ENCODE data around the gene IFT81. TPM values are rescaled to one million over a fixed set of nuclear protein-coding genes. Genes with fewer than 3 reads are reported as not detected.
A peak's percentile ranks its signal among the peaks of the same experiment; 100 is the strongest.

The IFT81 gene
- total and polyA plus RNA-seq, 8 donors: 2.0 to 50.2 (median 6.9) TPM

DNA sequence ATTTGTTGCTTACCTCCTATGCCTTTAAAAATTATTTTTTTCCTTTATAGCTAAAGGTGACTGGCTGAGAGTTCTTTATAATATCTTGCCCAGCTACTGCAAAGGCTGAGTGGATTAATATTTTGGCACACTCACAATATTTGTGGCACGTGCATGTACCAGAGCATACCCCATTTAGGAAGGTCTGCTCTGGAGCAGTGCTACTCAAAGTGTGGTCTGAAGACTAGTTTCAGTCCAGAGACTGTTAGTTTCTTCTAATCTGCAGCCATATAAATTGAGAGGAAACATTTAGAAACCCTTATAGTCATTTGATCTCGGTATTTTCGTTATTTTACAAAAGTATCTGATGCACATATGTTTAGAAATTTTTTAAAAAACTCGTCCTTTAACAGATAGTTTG is 51.0 kb downstream of the IFT81 start:
- no peaks in the 10 kb centered on the region for H3K27me3 ChIP-seq
- intact Hi-C loops (cut with DNase I; ENCODE audit: low total_unique reads): no loop called here
- H3K9me3 ChIP-seq: no peaks in the 10 kb centered on the region
- 82 to 88% (median 87%) methylated on average over 4 of the region's 4 CpGs for WGBS, 5 donors
- no peaks in the 10 kb centered on the region for H3K4me1 ChIP-seq
- no peak overlapping the region for H3K27ac ChIP-seq
- no peaks in the 10 kb centered on the region for H3K36me3 ChIP-seq
- no peak overlapping the region for H3K4me3 ChIP-seq
- TF ChIP-seq EP300 (IDR thresholded peaks at IDR 0.05): no peak
- TF ChIP-seq, protein P1, sequence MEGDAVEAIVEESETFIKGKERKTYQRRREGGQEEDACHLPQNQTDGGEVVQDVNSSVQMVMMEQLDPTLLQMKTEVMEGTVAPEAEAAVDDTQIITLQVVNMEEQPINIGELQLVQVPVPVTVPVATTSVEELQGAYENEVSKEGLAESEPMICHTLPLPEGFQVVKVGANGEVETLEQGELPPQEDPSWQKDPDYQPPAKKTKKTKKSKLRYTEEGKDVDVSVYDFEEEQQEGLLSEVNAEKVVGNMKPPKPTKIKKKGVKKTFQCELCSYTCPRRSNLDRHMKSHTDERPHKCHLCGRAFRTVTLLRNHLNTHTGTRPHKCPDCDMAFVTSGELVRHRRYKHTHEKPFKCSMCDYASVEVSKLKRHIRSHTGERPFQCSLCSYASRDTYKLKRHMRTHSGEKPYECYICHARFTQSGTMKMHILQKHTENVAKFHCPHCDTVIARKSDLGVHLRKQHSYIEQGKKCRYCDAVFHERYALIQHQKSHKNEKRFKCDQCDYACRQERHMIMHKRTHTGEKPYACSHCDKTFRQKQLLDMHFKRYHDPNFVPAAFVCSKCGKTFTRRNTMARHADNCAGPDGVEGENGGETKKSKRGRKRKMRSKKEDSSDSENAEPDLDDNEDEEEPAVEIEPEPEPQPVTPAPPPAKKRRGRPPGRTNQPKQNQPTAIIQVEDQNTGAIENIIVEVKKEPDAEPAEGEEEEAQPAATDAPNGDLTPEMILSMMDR (IDR thresholded peaks at IDR 0.05): no peak
- no peak for TF ChIP-seq POLR2AphosphoS5 (IDR thresholded peaks at IDR 0.05)
- no peak for TF ChIP-seq POLR2A (IDR thresholded peaks at IDR 0.05)
- DNase-seq: no peak

DNA sequence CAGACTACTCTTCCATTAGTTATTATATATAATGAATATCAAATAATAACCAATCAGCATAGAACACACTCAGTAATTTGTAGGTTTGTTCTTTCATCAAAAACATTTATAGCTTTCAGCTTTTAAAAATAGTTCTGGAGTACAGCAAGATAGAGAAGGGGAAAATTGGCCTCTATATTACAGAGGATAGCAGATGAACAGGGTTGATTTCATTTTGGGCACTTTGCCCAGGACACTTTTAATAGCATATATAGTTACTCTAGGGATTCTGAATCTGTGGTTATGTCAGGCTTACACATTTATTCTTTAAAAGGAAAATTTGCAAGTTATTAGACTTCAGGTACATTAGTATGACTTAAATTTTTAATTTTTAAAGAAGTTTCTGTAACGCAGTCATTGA is 52.6 kb downstream of the IFT81 start:
- Histone ChIP-seq H3K27me3 (no peaks in the 10 kb centered on the region), H3K9me3 (no peaks in the 10 kb centered on the region), H3K4me3 (no peak overlapping the region), H3K4me1 (peaks cover 0 to 4% (median 0%) of the 10 kb centered on the region in 4 donors), H3K36me3 (peaks cover 0 to 12% (median 2%) of the 10 kb centered on the region in 4 donors), H3K27ac (no peak overlapping the region)
- peak in 1 of 2 donors; percentile 78 for DNase-seq
- TF ChIP-seq POLR2A (IDR thresholded peaks at IDR 0.05) (no peak), POLR2AphosphoS5 (IDR thresholded peaks at IDR 0.05) (no peak), EP300 (IDR thresholded peaks at IDR 0.05) (no peak)
- TF ChIP-seq, protein P1 (IDR thresholded peaks at IDR 0.05): no peak
- WGBS, 5 donors: 88 to 100% (median 94%) methylated on average over 1 of the region's 1 CpG
- intact Hi-C loops (cut with DNase I; ENCODE audit: low total_unique reads): no loop called here

DNA sequence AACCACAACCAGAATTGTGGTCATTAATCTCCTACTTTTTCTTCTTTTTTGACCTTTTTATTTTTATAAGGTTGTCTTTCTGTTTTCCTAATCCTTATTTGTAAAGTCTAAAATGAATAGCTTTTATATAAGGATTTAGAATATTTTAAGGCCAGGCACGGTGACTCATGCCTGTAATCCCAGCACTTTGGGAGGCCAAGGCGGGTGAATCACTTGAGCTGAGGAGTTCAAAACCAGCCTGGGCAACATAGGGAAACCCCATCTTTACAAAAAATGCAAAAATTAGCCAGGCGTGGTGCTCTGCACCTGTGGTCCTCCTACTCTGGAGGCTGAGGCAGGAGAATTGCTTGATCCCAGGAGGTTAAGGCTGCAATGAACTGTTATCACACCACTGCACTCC is 55.1 kb downstream of the IFT81 start:
- Histone ChIP-seq H3K27me3 (no peaks in the 10 kb centered on the region), H3K4me1 (peaks cover 0 to 4% (median 0%) of the 10 kb centered on the region in 4 donors), H3K4me3 (no peak overlapping the region), H3K36me3 (peaks cover 0 to 36% (median 7%) of the 10 kb centered on the region in 4 donors), H3K9me3 (no peaks in the 10 kb centered on the region), H3K27ac (no peak overlapping the region)
- 80 to 93% (median 87%) methylated on average over 3 of the region's 3 CpGs for WGBS, 5 donors
- no peak for DNase-seq
- intact Hi-C loops (cut with DNase I; ENCODE audit: low total_unique reads): no loop called here
- TF ChIP-seq POLR2AphosphoS5 (IDR thresholded peaks at IDR 0.05): no peak
- no peak for TF ChIP-seq EP300 (IDR thresholded peaks at IDR 0.05)
- no peak for TF ChIP-seq POLR2A (IDR thresholded peaks at IDR 0.05)
- TF ChIP-seq, protein P1 (IDR thresholded peaks at IDR 0.05): no peak

DNA sequence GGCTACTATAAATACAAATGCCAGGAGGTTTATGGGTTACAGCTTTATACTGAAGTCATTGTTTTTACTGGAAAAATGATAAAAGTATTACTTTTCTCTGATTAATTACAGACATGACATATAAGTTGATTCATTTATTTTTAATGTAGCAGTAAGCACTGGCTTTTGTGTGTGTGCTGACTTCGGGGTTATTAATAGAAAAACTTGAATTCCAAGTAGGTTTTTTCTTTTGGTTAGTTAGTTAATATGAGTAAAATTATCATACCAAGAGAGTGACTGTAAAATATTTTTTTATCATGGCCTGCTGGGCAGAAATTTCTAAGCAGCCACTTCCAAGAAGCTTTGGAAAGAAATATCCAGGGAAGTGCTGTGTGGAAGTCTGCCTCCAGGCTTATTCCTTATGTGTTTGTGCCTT is 56.4 kb downstream of the IFT81 start:
- TF ChIP-seq, protein P1 (IDR thresholded peaks at IDR 0.05): no peak
- TF ChIP-seq POLR2A (IDR thresholded peaks at IDR 0.05) (no peak), POLR2AphosphoS5 (IDR thresholded peaks at IDR 0.05) (no peak), EP300 (IDR thresholded peaks at IDR 0.05) (no peak)
- Histone ChIP-seq H3K4me1 (peaks cover 0 to 4% (median 0%) of the 10 kb centered on the region in 4 donors), H3K27ac (peak overlapping the region in 2 of 5 donors; percentile 38 to 61), H3K9me3 (peaks cover 0 to 6% (median 0%) of the 10 kb centered on the region in 4 donors), H3K4me3 (no peak overlapping the region), H3K36me3 (peaks cover 0 to 49% (median 12%) of the 10 kb centered on the region in 4 donors), H3K27me3 (no peaks in the 10 kb centered on the region)
- intact Hi-C loops (cut with DNase I; ENCODE audit: low total_unique reads): no loop called here
- DNase-seq: no peak
- WGBS, 5 donors: 70 to 94% (median 71%) methylated on average over 1 of the region's 1 CpG

Measured in stomach (tissue), 9 donors.